Hepatocyte (in vitro differentiated cells): ENCODE measurements around the gene PLA2G4A.

Experiments used
- CTCF ChIP-seq: fragments of 200-600 bp; sonication (generic); IDR thresholded peaks from 2 replicates; pipeline ENCODE4 v1.5.1; 2016; ENCODE audit warnings: antibody characterized with exemption, mild to moderate bottlenecking; ENCODE audit not compliant: poor library complexity
- EZH2phosphoT487 ChIP-seq: fragments of 200-600 bp; sonication (generic); IDR thresholded peaks from one replicate; pipeline ENCODE4 v1.6.1; 2018; ENCODE audit warnings: antibody characterized with exemption, mild to moderate bottlenecking, low read depth, moderate library complexity; ENCODE audit not compliant: unreplicated experiment, severe bottlenecking

GRCh38 chr1:186904361-186904760 is 75.6 kb downstream of the PLA2G4A start:
- TF ChIP-seq CTCF (no peak), EZH2phosphoT487 (no peak)
